Endothelial cell of umbilical vein (primary cell): ENCODE results near the gene MYCBP. TPM values are rescaled to one million over a fixed set of nuclear protein-coding genes. Genes with fewer than 3 reads are reported as not detected.

Experiments used
- BruUV-seq: library from RNA; stranded (reverse); fragments of 400-500 nt; replicated peaks from 2 replicates; lab custom pipeline; 2021; lab: Mats Ljungman, UMichigan
- CTCF ChIA-PET: fragments of 300-600, 350-600 bp; sonication (Branson Sonifier 250); formaldehyde crosslinking; loops from one replicate; lab custom pipeline; 2021; ENCODE audit warnings: antibody characterized with exemption, inconsistent platforms; lab: Charles Lee
- POLR2A ChIA-PET: fragments of 300-600, 350-600 bp; sonication (Branson Sonifier 250); formaldehyde crosslinking; loops from one replicate; lab custom pipeline; 2021; ENCODE audit warnings: antibody characterized with exemption, inconsistent platforms; lab: Charles Lee
- DNase-seq: peaks from one replicate; pipeline ENCODE4 v3.0.0-alpha.2; 2011; ENCODE audit warnings: low read depth, low spot score
- FAIRE-seq: peaks from 2 replicates; lab custom pipeline; 2011; peaks lifted over from hg19 to GRCh38; lab: Jason Lieb, UNC
- H2AFZ ChIP-seq: 2 replicates; pipeline ENCODE4 v1.6.0; 2012; ENCODE audit warnings: low read depth, low read length, control low read depth, inconsistent platforms
- H3K27ac ChIP-seq: 2 replicates; pipeline ENCODE4 v1.5.1; 2011; ENCODE audit warnings: low read depth, mild to moderate bottlenecking, control low read depth, low read length, moderate library complexity; ENCODE audit not compliant: insufficient read depth
- H3K27me3 ChIP-seq, 2 experiments: 2 replicates each; pipeline versions ENCODE4 v1.6.0 to v1.6.1; 2011; ENCODE audit warnings: low read length in 2 of 2, mixed read lengths in 1 of 2; ENCODE audit not compliant: control insufficient read depth in 2 of 2, insufficient read depth in 2 of 2
- H3K36me3 ChIP-seq, 2 experiments: 2 replicates in 1 of 2; 3 replicates in 1 of 2; pipeline ENCODE4 v1.5.1; 2011; ENCODE audit warnings: low read length in 2 of 2, mild to moderate bottlenecking in 1 of 2, moderate library complexity in 1 of 2; ENCODE audit not compliant: control insufficient read depth in 2 of 2, insufficient read depth in 2 of 2; ENCODE audit errors: extremely low read depth in 1 of 2
- H3K4me1 ChIP-seq: 3 replicates; pipeline ENCODE4 v1.5.1; 2011; ENCODE audit warnings: mild to moderate bottlenecking, low read length; ENCODE audit not compliant: control insufficient read depth, insufficient read depth; ENCODE audit errors: extremely low read depth
- H3K4me2 ChIP-seq: 2 replicates; pipeline ENCODE4 v1.6.1; 2011; ENCODE audit warnings: low read length, control low read depth, mixed read lengths; ENCODE audit not compliant: insufficient read depth
- H3K4me3 ChIP-seq, 3 experiments: fragments of 200-600 bp in 1 of 3; sonication (generic), shearing (Covaris generic) in 1 of 3; replicated peaks in 1 of 3; 2 replicates each; pipeline ENCODE4 v1.5.1; 2011 to 2016; ENCODE audit warnings: control low read depth in 3 of 3, low read length in 3 of 3, mild to moderate bottlenecking in 2 of 3, inconsistent platforms in 1 of 3, low read depth in 1 of 3, moderate library complexity in 1 of 3; ENCODE audit not compliant: insufficient read depth in 1 of 3
- H3K79me2 ChIP-seq: 2 replicates; pipeline ENCODE4 v1.6.0; 2012; ENCODE audit warnings: low read length, inconsistent platforms; ENCODE audit not compliant: control insufficient read depth, insufficient read depth
- H3K9ac ChIP-seq: replicated peaks from 2 replicates; pipeline ENCODE3; 2011; ENCODE audit warnings: low read length, control low read depth; ENCODE audit not compliant: insufficient read depth; ENCODE audit errors: extremely low read depth
- H3K9me1 ChIP-seq: replicated peaks from 3 replicates; pipeline ENCODE4 v1.6.0; 2011; ENCODE audit warnings: mild to moderate bottlenecking, low read length; ENCODE audit not compliant: control insufficient read depth, insufficient read depth; ENCODE audit errors: extremely low read depth
- H3K9me3 ChIP-seq: replicated peaks from 2 replicates; pipeline ENCODE4 v1.5.1; 2012; ENCODE audit warnings: low read length, inconsistent platforms; ENCODE audit not compliant: control insufficient read depth, insufficient read depth
- H4K20me1 ChIP-seq: replicated peaks from 2 replicates; pipeline ENCODE3; 2011; ENCODE audit warnings: mild to moderate bottlenecking, low read length; ENCODE audit not compliant: control insufficient read depth, insufficient read depth; ENCODE audit errors: extremely low read depth
- EZH2 ChIP-seq: IDR thresholded peaks from 2 replicates; pipeline ENCODE4 v1.6.1; 2012; ENCODE audit warnings: borderline replicate concordance, low read depth, mild to moderate bottlenecking, moderate library complexity, low read length, inconsistent platforms; ENCODE audit not compliant: severe bottlenecking
- FOS ChIP-seq: IDR thresholded peaks from 2 replicates; pipeline ENCODE4 v1.6.1; 2011; ENCODE audit warnings: mild to moderate bottlenecking, low read length, moderate library complexity, borderline replicate concordance; ENCODE audit not compliant: insufficient read depth
- GATA2 ChIP-seq: IDR thresholded peaks from 2 replicates; pipeline ENCODE4 v1.7.0; 2011; ENCODE audit warnings: low read depth, mild to moderate bottlenecking, moderate library complexity, mixed read lengths, low read length; ENCODE audit not compliant: insufficient read length, insufficient read depth
- JUN ChIP-seq: IDR thresholded peaks from 2 replicates; pipeline ENCODE4 v1.6.1; 2011; ENCODE audit warnings: borderline replicate concordance, low read depth; ENCODE audit not compliant: insufficient read length, insufficient read depth
- MYC ChIP-seq: IDR thresholded peaks from one replicate; pipeline ENCODE4 v1.6.1; 2011; ENCODE audit warnings: mild to moderate bottlenecking, low read depth, low read length
- POLR2A ChIP-seq: IDR thresholded peaks from 2 replicates; pipeline ENCODE4 v1.6.1; 2012; ENCODE audit warnings: low read depth, mild to moderate bottlenecking, control low read depth, low read length
- POLR2AphosphoS5 ChIP-seq: IDR thresholded peaks from 2 replicates; pipeline ENCODE4 v1.6.1; 2012; ENCODE audit warnings: low read depth, mild to moderate bottlenecking, control low read depth, low read length, moderate library complexity; ENCODE audit not compliant: insufficient read depth
- dilution Hi-C: fragments of 300-500 bp; cut with MboI; formaldehyde crosslinking; loops from one replicate; pipeline ENCODE4 v1.15.0; 2019; ENCODE audit warnings: low sequenced_read_pairs; ENCODE audit not compliant: extremely low pct_ligation_motif_present
- intact Hi-C: fragments of 100-400 bp; cut with micrococcal nuclease; formaldehyde crosslinking; loops from one replicate; pipeline ENCODE4 v1.10.0; 2022
- polyA plus RNA-seq, 4 experiments: library from polyadenylated mRNA; depleted of rRNA in 3 of 4; stranded (reverse) in 3 of 4; unstranded in 1 of 4; fragments of >200 nt; gene quantifications; 2 replicates each; pipeline versions ENCODE4 v1.2.1 to v1.2.3, GENCODE V29; 2011 to 2012; ENCODE audit warnings: missing spikeins in 1 of 4
- total RNA-seq: library from RNA; stranded (reverse); gene quantifications from 2 replicates; pipeline ENCODE4 v1.2.3, GENCODE V29; 2021
- TF ChIP-seq, protein P1 (sequence below), 2 donors: IDR thresholded peaks; 1 replicate in 1 of 2; 2 replicates in 1 of 2; pipeline ENCODE4 v1.5.1; 2011; ENCODE audit warnings: low read length in 2 of 2, mild to moderate bottlenecking in 2 of 2, moderate library complexity in 2 of 2, control low read depth in 1 of 2, inconsistent platforms in 1 of 2, low read depth in 1 of 2; ENCODE audit not compliant: insufficient read depth in 1 of 2; ENCODE audit errors: extremely low read depth in 1 of 2
- TF ChIP-seq, protein P2 (sequence below): IDR thresholded peaks from 2 replicates; pipeline ENCODE4 v1.6.1; 2011; ENCODE audit not compliant: insufficient read depth, insufficient read length

MYCBP gene
- total and polyA plus RNA-seq, 2 donors (not counting 3 experiments of a cell fraction or from before 2014, with no cell fraction given), result 9.5 to 23.1 TPM

DNA sequence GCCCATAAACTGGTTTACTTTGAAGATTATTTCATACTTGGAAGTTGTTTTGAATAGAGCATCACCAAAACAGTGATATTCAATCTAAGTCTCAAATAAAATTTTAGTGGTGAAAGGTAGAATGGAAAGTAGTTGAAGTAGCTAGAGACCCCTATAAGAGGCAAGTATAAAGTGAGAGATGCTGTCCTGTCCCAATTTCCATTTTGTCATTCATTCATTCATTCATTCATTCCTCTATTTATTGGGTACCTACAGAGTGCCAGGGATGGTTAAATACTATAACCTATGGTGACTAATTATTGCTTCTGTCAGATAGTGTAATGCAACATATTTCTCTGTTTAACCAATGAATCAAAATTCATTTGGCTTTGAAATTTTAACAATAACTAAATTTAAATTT lies 46.3 kb downstream of the MYCBP start:
- dilution Hi-C loops (no loop called here), intact Hi-C loops (no loop called here)
- Histone ChIP-seq H3K9ac (no peak overlapping the region), H3K4me1 (no peaks in the 10 kb centered on the region), H3K9me3 (no peaks in the 10 kb centered on the region), H3K36me3 (no peaks in the 10 kb centered on the region), H3K4me3 (no peak overlapping the region), H3K9me1 (no peaks in the 10 kb centered on the region), H3K79me2 (no peaks in the 10 kb centered on the region), H3K27me3 (peaks cover 23 to 30% of the 10 kb centered on the region in 2 experiments), H3K4me2 (no peak overlapping the region), H4K20me1 (no peaks in the 10 kb centered on the region), H3K27ac (no peak overlapping the region), H2AFZ (no peak overlapping the region)
- TF ChIP-seq GATA2 (no peak), POLR2AphosphoS5 (no peak), MYC (no peak), JUN (no peak), EZH2 (no peak), POLR2A (no peak), FOS (no peak)
- TF ChIP-seq, protein P1, sequence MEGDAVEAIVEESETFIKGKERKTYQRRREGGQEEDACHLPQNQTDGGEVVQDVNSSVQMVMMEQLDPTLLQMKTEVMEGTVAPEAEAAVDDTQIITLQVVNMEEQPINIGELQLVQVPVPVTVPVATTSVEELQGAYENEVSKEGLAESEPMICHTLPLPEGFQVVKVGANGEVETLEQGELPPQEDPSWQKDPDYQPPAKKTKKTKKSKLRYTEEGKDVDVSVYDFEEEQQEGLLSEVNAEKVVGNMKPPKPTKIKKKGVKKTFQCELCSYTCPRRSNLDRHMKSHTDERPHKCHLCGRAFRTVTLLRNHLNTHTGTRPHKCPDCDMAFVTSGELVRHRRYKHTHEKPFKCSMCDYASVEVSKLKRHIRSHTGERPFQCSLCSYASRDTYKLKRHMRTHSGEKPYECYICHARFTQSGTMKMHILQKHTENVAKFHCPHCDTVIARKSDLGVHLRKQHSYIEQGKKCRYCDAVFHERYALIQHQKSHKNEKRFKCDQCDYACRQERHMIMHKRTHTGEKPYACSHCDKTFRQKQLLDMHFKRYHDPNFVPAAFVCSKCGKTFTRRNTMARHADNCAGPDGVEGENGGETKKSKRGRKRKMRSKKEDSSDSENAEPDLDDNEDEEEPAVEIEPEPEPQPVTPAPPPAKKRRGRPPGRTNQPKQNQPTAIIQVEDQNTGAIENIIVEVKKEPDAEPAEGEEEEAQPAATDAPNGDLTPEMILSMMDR (IDR thresholded peaks at IDR 0.05; ENCODE audit: extremely low read depth in 1 of 2, insufficient read depth in 1 of 2, low read depth in 1 of 2, low read length in 2 of 2), result no peak
- TF ChIP-seq, protein P2, sequence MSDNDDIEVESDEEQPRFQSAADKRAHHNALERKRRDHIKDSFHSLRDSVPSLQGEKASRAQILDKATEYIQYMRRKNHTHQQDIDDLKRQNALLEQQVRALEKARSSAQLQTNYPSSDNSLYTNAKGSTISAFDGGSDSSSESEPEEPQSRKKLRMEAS, result no peak
- BruUV-seq, result no TSS peak
- CTCF ChIA-PET, result interaction anchor here (0.6 to 0.7 kb wide), 2 partner anchors 8 kb away, joined by 3 read pairs; no protein-coding TSS in a partner anchor
- no peak for DNase-seq
- FAIRE-seq, result no peak
- POLR2A ChIA-PET, result no interaction called here
